Liver (tissue), 9 donors: ENCODE data around the gene PDHA1. TPM values are rescaled to one million over a fixed set of nuclear protein-coding genes. Genes with fewer than 3 reads are reported as not detected.

ENCODE experiments used
- DNase-seq: peaks from one replicate; pipeline ENCODE4 v3.0.0-alpha.2; 2017; ENCODE audit warnings: low spot score
- H3K27ac ChIP-seq, 2 donors: one replicate each; pipeline ENCODE4 v1.7.0; 2013; ENCODE audit warnings: inconsistent platforms in 2 of 2, low read length in 2 of 2, control low read depth in 1 of 2, low read depth in 1 of 2, mild to moderate bottlenecking in 1 of 2
- H3K27me3 ChIP-seq, 4 donors: one replicate each; pipeline versions ENCODE4 v1.6.1 to v1.7.0; 2013; ENCODE audit warnings: low read length in 3 of 4, inconsistent platforms in 1 of 4, mild to moderate bottlenecking in 1 of 4, moderate library complexity in 1 of 4; ENCODE audit not compliant: control insufficient read depth in 4 of 4, insufficient read depth in 4 of 4
- H3K36me3 ChIP-seq, 4 donors: one replicate each; pipeline versions ENCODE4 v1.6.1 to v1.7.0; 2013; ENCODE audit warnings: low read length in 3 of 4, mild to moderate bottlenecking in 3 of 4, low read depth in 1 of 4, moderate library complexity in 1 of 4; ENCODE audit not compliant: control insufficient read depth in 4 of 4, insufficient read depth in 3 of 4
- H3K4me1 ChIP-seq, 4 donors: one replicate each; pipeline versions ENCODE4 v1.6.1 to v1.7.0; 2013; ENCODE audit warnings: low read length in 3 of 4, mild to moderate bottlenecking in 3 of 4, moderate library complexity in 1 of 4; ENCODE audit not compliant: control insufficient read depth in 4 of 4, insufficient read depth in 4 of 4
- H3K4me3 ChIP-seq, 3 donors: one replicate each; pipeline versions ENCODE4 v1.6.1 to v1.7.0; 2013; ENCODE audit warnings: low read length in 3 of 3, control low read depth in 1 of 3, low read depth in 1 of 3, mild to moderate bottlenecking in 1 of 3
- H3K9ac ChIP-seq, 2 donors: one replicate each; pipeline ENCODE4 v1.7.0; 2013; ENCODE audit warnings: low read length in 2 of 2, mild to moderate bottlenecking in 2 of 2, moderate library complexity in 2 of 2, control low read depth in 1 of 2, low read depth in 1 of 2
- H3K9me3 ChIP-seq, 4 donors: one replicate each; pipeline versions ENCODE4 v1.6.1 to v1.7.0; 2013; ENCODE audit warnings: low read length in 3 of 4; ENCODE audit not compliant: control insufficient read depth in 4 of 4
- EGR1 ChIP-seq, 2 donors: IDR thresholded peaks; 2 replicates each; pipeline ENCODE4 v1.6.1; 2016 to 2018; ENCODE audit warnings: antibody characterized with exemption in 2 of 2, low read depth in 2 of 2
- FOXA1 ChIP-seq: IDR thresholded peaks from 2 replicates; pipeline ENCODE4 v1.6.1; 2016; ENCODE audit warnings: antibody characterized with exemption
- FOXA2 ChIP-seq: IDR thresholded peaks from 2 replicates; pipeline ENCODE4 v1.6.1; 2016; ENCODE audit warnings: antibody characterized with exemption
- HNF4A ChIP-seq, 2 donors: conservative IDR thresholded peaks; 2 replicates each; pipeline ENCODE4 v1.6.1; 2016; ENCODE audit warnings: antibody characterized with exemption in 2 of 2, mild to moderate bottlenecking in 2 of 2
- HNF4G ChIP-seq: IDR thresholded peaks from 2 replicates; pipeline ENCODE4 v1.6.1; 2016; ENCODE audit warnings: antibody characterized with exemption
- NR2F2 ChIP-seq: IDR thresholded peaks from 2 replicates; pipeline ENCODE4 v1.6.1; 2016; ENCODE audit warnings: antibody characterized with exemption
- RXRA ChIP-seq, 2 donors: IDR thresholded peaks; 2 replicates each; pipeline ENCODE4 v1.6.1; 2017 to 2018; ENCODE audit warnings: antibody characterized with exemption in 2 of 2, mild to moderate bottlenecking in 1 of 2
- SP1 ChIP-seq: IDR thresholded peaks from 2 replicates; pipeline ENCODE4 v1.6.1; 2018; ENCODE audit warnings: antibody characterized with exemption, mild to moderate bottlenecking
- TAF1 ChIP-seq: conservative IDR thresholded peaks from 2 replicates; pipeline ENCODE4 v1.6.1; 2016; ENCODE audit warnings: antibody characterized with exemption, mild to moderate bottlenecking
- YY1 ChIP-seq: IDR thresholded peaks from 2 replicates; pipeline ENCODE4 v1.6.1; 2016; ENCODE audit warnings: antibody characterized with exemption, mild to moderate bottlenecking
- WGBS: extraction: QIAGEN DNeasy Blood & Tissue Kit; methylation state at CpG from one replicate; pipeline ENCODE4 v1.1.7; 2013; 5-methylcytosine and 5-hydroxymethylcytosine counted together
- polyA plus RNA-seq, 2 donors: library from polyadenylated mRNA; stranded (reverse) in 1 of 2; unstranded in 1 of 2; fragments of 200-250 nt in 1 of 2; fragments of >200 nt in 1 of 2; fragmentation: Nextera tagmentation in 1 of 2; extraction: Ambion mirVana in 1 of 2; gene quantifications; one replicate each; pipeline versions ENCODE4 v1.2.1 to v1.2.3, GENCODE V29; 2013 to 2015
- total RNA-seq, 2 donors: library from RNA; depleted of rRNA; stranded (reverse); fragments of >200 nt; gene quantifications; one replicate each; pipeline ENCODE4 v1.2.3, GENCODE V29; 2014
- TF ChIP-seq, protein P1 (sequence below): IDR thresholded peaks from 2 replicates; pipeline ENCODE4 v1.6.1; 2016; ENCODE audit warnings: antibody characterized with exemption
- TF ChIP-seq, protein P2 (sequence below): fragments of 150-350 bp; IDR thresholded peaks from 2 replicates; pipeline ENCODE4 v1.5.1; 2017; ENCODE audit warnings: improper control_type of control experiment, low read depth, low read length; ENCODE audit not compliant: missing input control
- TF ChIP-seq, protein P3 (sequence below): IDR thresholded peaks from 2 replicates; pipeline ENCODE4 v1.6.1; 2016; ENCODE audit warnings: antibody characterized with exemption
- donor health status: healthy.
- donor health status: healthy.
- donor health status: healthy.
- donor health status: healthy.
- donor health status: healthy.

Gene PDHA1
- total and polyA plus RNA-seq, 4 donors: 63.5 to 153 (median 129) TPM

DNA sequence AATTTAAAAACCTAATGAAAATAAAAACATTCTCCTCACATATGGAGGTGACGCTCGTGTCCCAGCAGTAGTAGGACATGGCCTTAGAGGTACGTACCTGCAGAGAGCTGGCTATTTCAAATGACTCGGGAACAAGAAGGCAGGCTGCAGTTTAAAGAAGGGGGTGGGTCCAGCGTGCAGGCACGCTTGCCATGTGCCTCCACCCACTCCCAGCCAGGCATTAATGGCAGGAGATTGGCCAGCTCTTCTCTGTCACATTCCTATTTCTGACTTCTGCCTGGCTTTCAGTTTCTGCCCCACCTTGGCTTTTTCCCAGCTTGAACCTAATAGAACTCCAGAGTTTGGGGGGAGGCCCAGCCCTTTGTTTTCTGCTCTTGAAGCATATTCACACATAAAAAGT, 17.2 kb downstream of the PDHA1 start:
- Histone ChIP-seq H3K9ac (no peak overlapping the region), H3K27ac (no peak overlapping the region), H3K4me3 (no peak overlapping the region), H3K9me3 (no peaks in the 10 kb centered on the region), H3K4me1 (no peaks in the 10 kb centered on the region), H3K27me3 (no peaks in the 10 kb centered on the region), H3K36me3 (peaks cover 6 to 49% (median 23%) of the 10 kb centered on the region in 4 donors)
- DNase-seq: no peak
- WGBS: 92% methylated on average over 6 of the region's 6 CpGs
- no peak for TF ChIP-seq HNF4A (conservative IDR thresholded peaks at IDR 0.05)
- TF ChIP-seq EGR1 (IDR thresholded peaks at IDR 0.05; ENCODE audit: low read depth in 2 of 2): no peak
- no peak for TF ChIP-seq FOXA2
- TF ChIP-seq, protein P1, sequence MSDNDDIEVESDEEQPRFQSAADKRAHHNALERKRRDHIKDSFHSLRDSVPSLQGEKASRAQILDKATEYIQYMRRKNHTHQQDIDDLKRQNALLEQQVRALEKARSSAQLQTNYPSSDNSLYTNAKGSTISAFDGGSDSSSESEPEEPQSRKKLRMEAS: no peak
- no peak for TF ChIP-seq FOXA1
- TF ChIP-seq, protein P2, sequence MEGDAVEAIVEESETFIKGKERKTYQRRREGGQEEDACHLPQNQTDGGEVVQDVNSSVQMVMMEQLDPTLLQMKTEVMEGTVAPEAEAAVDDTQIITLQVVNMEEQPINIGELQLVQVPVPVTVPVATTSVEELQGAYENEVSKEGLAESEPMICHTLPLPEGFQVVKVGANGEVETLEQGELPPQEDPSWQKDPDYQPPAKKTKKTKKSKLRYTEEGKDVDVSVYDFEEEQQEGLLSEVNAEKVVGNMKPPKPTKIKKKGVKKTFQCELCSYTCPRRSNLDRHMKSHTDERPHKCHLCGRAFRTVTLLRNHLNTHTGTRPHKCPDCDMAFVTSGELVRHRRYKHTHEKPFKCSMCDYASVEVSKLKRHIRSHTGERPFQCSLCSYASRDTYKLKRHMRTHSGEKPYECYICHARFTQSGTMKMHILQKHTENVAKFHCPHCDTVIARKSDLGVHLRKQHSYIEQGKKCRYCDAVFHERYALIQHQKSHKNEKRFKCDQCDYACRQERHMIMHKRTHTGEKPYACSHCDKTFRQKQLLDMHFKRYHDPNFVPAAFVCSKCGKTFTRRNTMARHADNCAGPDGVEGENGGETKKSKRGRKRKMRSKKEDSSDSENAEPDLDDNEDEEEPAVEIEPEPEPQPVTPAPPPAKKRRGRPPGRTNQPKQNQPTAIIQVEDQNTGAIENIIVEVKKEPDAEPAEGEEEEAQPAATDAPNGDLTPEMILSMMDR: no peak
- no peak for TF ChIP-seq RXRA (IDR thresholded peaks at IDR 0.05)
- no peak for TF ChIP-seq NR2F2
- no peak for TF ChIP-seq SP1

DNA sequence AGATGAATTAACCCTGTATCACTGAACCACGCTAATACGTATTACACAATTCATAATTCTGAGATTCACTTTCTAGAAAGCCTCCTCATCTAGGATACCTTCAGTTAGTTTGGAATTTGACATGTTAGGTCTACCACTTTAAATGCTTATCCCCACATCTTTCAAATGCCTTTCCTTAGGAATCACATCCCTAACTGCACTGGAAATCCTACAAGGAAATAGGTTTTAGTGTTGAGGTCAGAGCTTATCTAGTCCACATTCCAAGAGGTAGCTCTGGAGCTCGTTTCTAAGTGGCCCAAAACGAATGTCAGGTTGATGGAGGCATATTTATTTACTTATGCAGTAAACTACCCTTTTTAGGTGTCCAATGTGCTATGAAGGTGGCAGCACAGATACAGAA, 18.0 kb downstream of the PDHA1 start:
- H3K27me3 ChIP-seq: no peaks in the 10 kb centered on the region
- no peak overlapping the region for H3K9ac ChIP-seq
- 72% methylated on average over 4 of the region's 4 CpGs for WGBS
- no peaks in the 10 kb centered on the region for H3K4me1 ChIP-seq
- H3K36me3 ChIP-seq: peaks cover 6 to 42% (median 21%) of the 10 kb centered on the region in 4 donors
- no peak for DNase-seq
- no peak overlapping the region for H3K27ac ChIP-seq
- TF ChIP-seq, protein P2: no peak
- TF ChIP-seq YY1: no peak
- TF ChIP-seq FOXA2: no peak
- TF ChIP-seq EGR1 (IDR thresholded peaks at IDR 0.05; ENCODE audit: low read depth in 2 of 2): no peak
- no peak for TF ChIP-seq HNF4G
- TF ChIP-seq SP1: no peak
- TF ChIP-seq, protein P3, sequence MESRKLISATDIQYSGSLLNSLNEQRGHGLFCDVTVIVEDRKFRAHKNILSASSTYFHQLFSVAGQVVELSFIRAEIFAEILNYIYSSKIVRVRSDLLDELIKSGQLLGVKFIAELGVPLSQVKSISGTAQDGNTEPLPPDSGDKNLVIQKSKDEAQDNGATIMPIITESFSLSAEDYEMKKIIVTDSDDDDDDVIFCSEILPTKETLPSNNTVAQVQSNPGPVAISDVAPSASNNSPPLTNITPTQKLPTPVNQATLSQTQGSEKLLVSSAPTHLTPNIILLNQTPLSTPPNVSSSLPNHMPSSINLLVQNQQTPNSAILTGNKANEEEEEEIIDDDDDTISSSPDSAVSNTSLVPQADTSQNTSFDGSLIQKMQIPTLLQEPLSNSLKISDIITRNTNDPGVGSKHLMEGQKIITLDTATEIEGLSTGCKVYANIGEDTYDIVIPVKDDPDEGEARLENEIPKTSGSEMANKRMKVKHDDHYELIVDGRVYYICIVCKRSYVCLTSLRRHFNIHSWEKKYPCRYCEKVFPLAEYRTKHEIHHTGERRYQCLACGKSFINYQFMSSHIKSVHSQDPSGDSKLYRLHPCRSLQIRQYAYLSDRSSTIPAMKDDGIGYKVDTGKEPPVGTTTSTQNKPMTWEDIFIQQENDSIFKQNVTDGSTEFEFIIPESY: no peak
- TF ChIP-seq, protein P1: no peak
- TF ChIP-seq TAF1: no peak
- H3K9me3 ChIP-seq: no peaks in the 10 kb centered on the region
- H3K4me3 ChIP-seq: no peak overlapping the region
